ENCODE measurements around the gene SYDE1. TPM values are rescaled to one million over a fixed set of nuclear protein-coding genes. Genes with fewer than 3 reads are reported as not detected.

Gene SYDE1
- total and polyA plus RNA-seq, 2 of the 4 experiments (the other 2 are of a cell fraction): 19.4 to 64.9 TPM

- H3K23ac ChIP-seq (ENCODE audit: low read depth, low read length): no peak overlapping the region
- H4K20me1 ChIP-seq (ENCODE audit: insufficient read depth, low read length): peaks cover 9% of the 10 kb centered on the region
- H3K4me3 ChIP-seq (ENCODE audit: insufficient read depth, low read depth, low read length): no peak overlapping the region
- no peak for ATAC-seq (ENCODE audit: low read depth)
- intact Hi-C loops (cut with micrococcal nuclease): no loop called here
- no peak overlapping the region for H3K56ac ChIP-seq (ENCODE audit: extremely low read depth, insufficient read depth, low read length)
- no peak overlapping the region for H3K9ac ChIP-seq (ENCODE audit: low read depth, low read length)
- no peak overlapping the region for H2BK5ac ChIP-seq (ENCODE audit: low read depth, low read length, poor library complexity, severe bottlenecking)
- WGBS, 2 experiments (ENCODE audit: extremely low coverage in 2 of 2, insufficient read length in 1 of 2): 96% methylated on average over 10 of the region's 14 CpGs; no CpG with 5 or more reads in 1 of the 2 experiments
- H3K9me1 ChIP-seq (ENCODE audit: insufficient read depth, low read length): peaks cover 10% of the 10 kb centered on the region; the same call in 1 of the 2 replicates
- H2BK20ac ChIP-seq (ENCODE audit: low read depth, low read length): no peak overlapping the region
- H4K91ac ChIP-seq (ENCODE audit: insufficient read depth, low read depth, low read length): no peak overlapping the region
- H3K4me1 ChIP-seq (ENCODE audit: control insufficient read depth, insufficient read depth, low read length): peaks cover 3% of the 10 kb centered on the region; the same call in 1 of the 2 replicates
- no peak for TF ChIP-seq CHD1 (IDR thresholded peaks at IDR 0.05; ENCODE audit: low read depth, low read length)
- no peak for TF ChIP-seq RAD21 (IDR thresholded peaks at IDR 0.05; ENCODE audit: low read length)
- no peak for TF ChIP-seq BHLHE40 (IDR thresholded peaks at IDR 0.05; ENCODE audit: low read depth, low read length)
- TF ChIP-seq SMC3 (IDR thresholded peaks at IDR 0.05; ENCODE audit: low read depth, low read length): no peak
- TF ChIP-seq, protein P1, sequence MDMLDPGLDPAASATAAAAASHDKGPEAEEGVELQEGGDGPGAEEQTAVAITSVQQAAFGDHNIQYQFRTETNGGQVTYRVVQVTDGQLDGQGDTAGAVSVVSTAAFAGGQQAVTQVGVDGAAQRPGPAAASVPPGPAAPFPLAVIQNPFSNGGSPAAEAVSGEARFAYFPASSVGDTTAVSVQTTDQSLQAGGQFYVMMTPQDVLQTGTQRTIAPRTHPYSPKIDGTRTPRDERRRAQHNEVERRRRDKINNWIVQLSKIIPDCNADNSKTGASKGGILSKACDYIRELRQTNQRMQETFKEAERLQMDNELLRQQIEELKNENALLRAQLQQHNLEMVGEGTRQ (IDR thresholded peaks at IDR 0.05; ENCODE audit: low read depth, low read length): no peak
- TF ChIP-seq MXI1 (IDR thresholded peaks at IDR 0.05; ENCODE audit: borderline replicate concordance, low read depth, low read length): no peak
- TF ChIP-seq MAFK (IDR thresholded peaks at IDR 0.05; ENCODE audit: low read depth, low read length): no peak
- dilution Hi-C loops (cut with HindIII; ENCODE audit: low sequenced_read_pairs, unreplicated experiment): no loop called here
- in situ Hi-C loops (cut with MboI; ENCODE audit: low sequenced_read_pairs): loop anchor here (25.0 kb wide), 1 partner anchor 1067 kb away; the partner anchor contains the start of genes AP1M1 and FAM32A
- H3K27ac ChIP-seq (ENCODE audit: insufficient read depth, low read length): no peak overlapping the region
- peaks cover 26 to 61% of the 10 kb centered on the region in 2 experiments for H3K79me1 ChIP-seq (ENCODE audit: low read depth in 1 of 2, low read length in 2 of 2)
- no peak overlapping the region for H2BK120ac ChIP-seq (ENCODE audit: low read depth, low read length)
- no peak overlapping the region for H3K4ac ChIP-seq (ENCODE audit: low read depth, low read length)
- peak overlapping the region; percentile 10 for H2AFZ ChIP-seq (replicated peaks; ENCODE audit: low read length, poor library complexity)
- H3K27me3 ChIP-seq (ENCODE audit: control insufficient read depth, insufficient read depth, low read length): no peaks in the 10 kb centered on the region
- H3K14ac ChIP-seq (replicated peaks; ENCODE audit: low read depth, low read length): no peak overlapping the region
- no peak overlapping the region for H3K4me2 ChIP-seq (ENCODE audit: low read depth, low read length)
- H3K9me3 ChIP-seq (ENCODE audit: control insufficient read depth, insufficient read depth, low read length): peaks cover 2% of the 10 kb centered on the region; the same call in 1 of the 2 replicates
- H2AK5ac ChIP-seq (ENCODE audit: low read depth, low read length): no peak overlapping the region
- DNase-seq: no peak
- no peak overlapping the region for H3K18ac ChIP-seq (ENCODE audit: low read depth, low read length)
- ChIA-PET POLR2A (ENCODE audit: unreplicated experiment) (no interaction called here), CTCF (interaction anchor here (1.3 kb wide), 1 partner anchor 16 kb away, joined by 3 read pairs; no protein-coding TSS in a partner anchor)
- no peak overlapping the region for H4K8ac ChIP-seq (ENCODE audit: low read depth in 2 of 2, low read length in 2 of 2)
- peaks cover 62% of the 10 kb centered on the region for H3K36me3 ChIP-seq (ENCODE audit: control insufficient read depth, insufficient read depth, low read length)
- no peak overlapping the region for H4K5ac ChIP-seq (ENCODE audit: low read depth, low read length)
- BruUV-seq (replicated peaks): no TSS peak
- H2BK15ac ChIP-seq (ENCODE audit: low read depth, low read length): no peak overlapping the region
- H2AK9ac ChIP-seq (replicated peaks; ENCODE audit: low read depth, low read length, poor library complexity): no peak overlapping the region
These were observed 13.2 kb downstream of the SYDE1 start for GRCh38 chr19:15120135-15121026.

Data from IMR-90 (cell line).